Activated naive CD8-positive, alpha-beta T cell treated with anti-CD3 and anti-CD28 coated beads, Interleukin-2, amount 50 U/mL, for 24 hours (primary cell): ENCODE measurements around the gene STARD9.
"Not testable (repeated sequence)": the region's sequence is repeated elsewhere in the genome, so short reads cannot be mapped to it uniquely, and the experiment has no call there.

Experiments used
- ATAC-seq: fragments of 150-1000 bp; cut with Tn5 transposase; one replicate; pipeline ENCODE4 v1.10.0; 2021
- DNase-seq: peaks from one replicate; pipeline ENCODE4 v3.0.0; 2021
- H3K27ac Mint-ChIP-seq: one replicate; pipeline ENCODE4 v1.8.0; 2021; ENCODE audit warnings: mild to moderate bottlenecking, mixed read lengths
- H3K27me3 Mint-ChIP-seq: one replicate; pipeline ENCODE4 v1.8.0; 2021; ENCODE audit warnings: mixed read lengths
- H3K36me3 Mint-ChIP-seq: one replicate; pipeline ENCODE4 v1.8.0; 2021; ENCODE audit warnings: low read depth, mixed read lengths
- H3K4me1 Mint-ChIP-seq: one replicate; pipeline ENCODE4 v1.8.0; 2021; ENCODE audit warnings: mixed read lengths
- H3K4me3 Mint-ChIP-seq: one replicate; pipeline ENCODE4 v1.8.0; 2021; ENCODE audit warnings: mild to moderate bottlenecking, moderate library complexity, mixed read lengths
- H3K9me3 Mint-ChIP-seq: one replicate; pipeline ENCODE4 v1.8.0; 2021; ENCODE audit warnings: mixed read lengths

The STARD9 gene

DNA sequence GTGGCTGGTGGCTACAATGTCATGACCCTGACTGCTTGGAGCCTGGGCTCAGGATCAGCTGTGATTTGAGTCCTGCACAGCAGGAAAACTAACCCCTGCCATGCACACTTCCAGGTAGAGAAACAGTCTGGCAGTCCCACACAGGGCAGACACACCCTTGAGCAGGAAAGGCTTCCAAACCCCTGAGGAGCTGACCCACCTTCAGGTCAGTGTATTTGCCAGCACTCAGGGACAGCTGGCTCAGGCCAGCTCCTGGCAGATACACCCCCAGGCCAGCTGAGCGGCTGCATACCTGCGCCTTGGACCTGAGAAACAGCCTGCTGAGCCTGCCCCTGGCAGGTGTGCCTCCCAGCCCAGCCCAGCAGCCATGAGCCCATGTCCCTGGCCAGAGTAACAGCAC is 183.7 kb downstream of the STARD9 start:
- Mint-ChIP-seq H3K27me3 (no peaks in the 10 kb centered on the region), H3K36me3 (peaks cover 33% of the 10 kb centered on the region), H3K4me1 (no peaks in the 10 kb centered on the region), H3K27ac (no peak overlapping the region), H3K9me3 (peaks cover 23% of the 10 kb centered on the region), H3K4me3 (no peak overlapping the region)
- no peak for DNase-seq
- ATAC-seq = no peak

GRCh38 chr15:42760759-42761158 is 185.4 kb downstream of the STARD9 start:
- no peak for DNase-seq
- Mint-ChIP-seq H3K9me3 (peaks cover 27% of the 10 kb centered on the region), H3K4me3 (no peak overlapping the region), H3K27ac (no peak overlapping the region), H3K4me1 (no peaks in the 10 kb centered on the region), H3K27me3 (no peaks in the 10 kb centered on the region), H3K36me3 (peaks cover 41% of the 10 kb centered on the region)
- ATAC-seq = no peak

- H3K4me3 Mint-ChIP-seq, H3K27me3 Mint-ChIP-seq, ATAC-seq, H3K27ac Mint-ChIP-seq, DNase-seq, H3K4me1 Mint-ChIP-seq: not testable (repeated sequence)
- H3K36me3 Mint-ChIP-seq = peaks cover 48% of the 10 kb centered on the region
- H3K9me3 Mint-ChIP-seq = peaks cover 30% of the 10 kb centered on the region
These were observed 186.4 kb downstream of the STARD9 start for GRCh38 chr15:42761813-42762212.

DNA sequence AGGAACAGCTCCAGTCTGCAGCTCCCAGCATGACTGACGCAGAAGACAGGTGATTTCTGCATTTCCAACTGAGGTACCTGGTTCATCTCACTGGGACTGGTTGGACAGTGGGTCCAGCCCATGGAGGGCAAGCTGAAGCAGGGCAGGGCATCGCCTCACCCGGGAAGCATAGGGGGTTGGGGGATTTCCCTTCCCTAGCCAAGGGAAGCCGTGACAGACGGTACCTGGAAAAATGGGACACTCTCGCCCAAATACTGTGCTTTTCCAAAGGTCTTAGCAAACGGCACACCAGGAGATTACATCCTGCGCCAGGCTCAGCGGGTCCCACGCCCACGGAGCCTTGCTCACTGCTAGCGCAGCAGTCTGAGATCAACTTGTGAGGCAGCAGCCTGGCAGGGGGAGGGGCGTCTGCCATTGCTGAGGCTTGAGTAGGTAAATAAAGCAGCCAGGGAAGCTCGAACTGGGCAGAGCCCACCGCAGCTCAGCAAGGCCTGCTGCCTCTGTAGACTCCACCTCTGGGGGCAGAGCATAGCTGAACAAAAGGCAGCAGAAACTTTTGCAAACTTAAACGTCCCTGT is 188.8 kb downstream of the STARD9 start:
- Mint-ChIP-seq H3K9me3 (peaks cover 38% of the 10 kb centered on the region), H3K36me3 (peaks cover 68% of the 10 kb centered on the region)
- not testable (repeated sequence) for ATAC-seq, DNase-seq, H3K27ac Mint-ChIP-seq, H3K4me3 Mint-ChIP-seq, H3K27me3 Mint-ChIP-seq, H3K4me1 Mint-ChIP-seq

- ATAC-seq, DNase-seq, H3K27me3 Mint-ChIP-seq, H3K27ac Mint-ChIP-seq, H3K4me1 Mint-ChIP-seq, H3K4me3 Mint-ChIP-seq: not testable (repeated sequence)
- peaks cover 61% of the 10 kb centered on the region for H3K36me3 Mint-ChIP-seq
- peaks cover 29% of the 10 kb centered on the region for H3K9me3 Mint-ChIP-seq
These were observed 190.7 kb downstream of the STARD9 start for GRCh38 chr15:42766109-42766508.
